Type B pancreatic cell (in vitro differentiated cells): ENCODE measurements around the gene NTN3. TPM values are rescaled to one million over a fixed set of nuclear protein-coding genes. Genes with fewer than 3 reads are reported as not detected.

ENCODE experiments used
- DNase-seq: peaks from one replicate; pipeline ENCODE4 v3.0.0; 2021; ENCODE audit warnings: mixed read lengths; ENCODE audit not compliant: unreplicated experiment; ENCODE audit errors: extremely low spot score
- H3K27ac Mint-ChIP-seq: 2 replicates; pipeline ENCODE4 v1.8.0; 2021; ENCODE audit warnings: mild to moderate bottlenecking, mixed read lengths
- H3K27me3 Mint-ChIP-seq: 2 replicates; pipeline ENCODE4 v1.8.0; 2021; ENCODE audit warnings: mixed read lengths
- H3K36me3 Mint-ChIP-seq: 2 replicates; pipeline ENCODE4 v1.8.0; 2021; ENCODE audit warnings: mixed read lengths
- H3K4me1 Mint-ChIP-seq: one replicate; pipeline ENCODE4 v1.8.0; 2021; ENCODE audit warnings: mixed read lengths; ENCODE audit not compliant: unreplicated experiment
- H3K4me3 Mint-ChIP-seq: 2 replicates; pipeline ENCODE4 v1.8.0; 2021; ENCODE audit warnings: mild to moderate bottlenecking, mixed read lengths
- H3K9me3 Mint-ChIP-seq: 2 replicates; pipeline ENCODE4 v1.8.0; 2021; ENCODE audit warnings: mixed read lengths
- CTCF ChIP-seq: fragments of 200-600 bp; sonication (generic); conservative IDR thresholded peaks from 2 replicates; pipeline ENCODE4 v1.5.0; 2021; ENCODE audit warnings: antibody characterized with exemption, mild to moderate bottlenecking
- total RNA-seq: library from RNA; stranded (reverse); gene quantifications from 2 replicates; pipeline ENCODE4 v1.2.1, GENCODE V29; 2021; ENCODE audit warnings: low replicate concordance

NTN3 gene
- total RNA-seq, 1 donor from 2014 or later: 4.5 TPM

GRCh38 chr16:2490190-2491105, 19.4 kb downstream of the NTN3 start:
- H3K36me3 Mint-ChIP-seq: no peaks in the 10 kb centered on the region
- no peak for DNase-seq
- no peak overlapping the region for H3K4me3 Mint-ChIP-seq
- no peak overlapping the region for H3K27ac Mint-ChIP-seq
- no peak for TF ChIP-seq CTCF
- H3K27me3 Mint-ChIP-seq: no peaks in the 10 kb centered on the region
- peaks cover 11% of the 10 kb centered on the region for H3K4me1 Mint-ChIP-seq
- H3K9me3 Mint-ChIP-seq: no peaks in the 10 kb centered on the region

- no peak overlapping the region for H3K27ac Mint-ChIP-seq
- peaks cover 8% of the 10 kb centered on the region for H3K4me1 Mint-ChIP-seq
- no peak for TF ChIP-seq CTCF
- no peaks in the 10 kb centered on the region for H3K9me3 Mint-ChIP-seq
- H3K4me3 Mint-ChIP-seq: no peak overlapping the region
- no peak for DNase-seq
- H3K36me3 Mint-ChIP-seq: no peaks in the 10 kb centered on the region
- H3K27me3 Mint-ChIP-seq: no peaks in the 10 kb centered on the region
These were observed 21.2 kb downstream of the NTN3 start for GRCh38 chr16:2492292-2492691.

GRCh38 chr16:2493605-2494004, 22.5 kb downstream of the NTN3 start:
- Mint-ChIP-seq H3K27me3 (no peaks in the 10 kb centered on the region), H3K36me3 (no peaks in the 10 kb centered on the region), H3K4me1 (peaks cover 10% of the 10 kb centered on the region), H3K9me3 (no peaks in the 10 kb centered on the region), H3K27ac (no peak overlapping the region), H3K4me3 (no peak overlapping the region)
- no peak for TF ChIP-seq CTCF
- no peak for DNase-seq

GRCh38 chr16:2494616-2495015, 23.5 kb downstream of the NTN3 start:
- H3K4me1 Mint-ChIP-seq: peaks cover 10% of the 10 kb centered on the region
- no peak for TF ChIP-seq CTCF
- H3K9me3 Mint-ChIP-seq: no peaks in the 10 kb centered on the region
- H3K27me3 Mint-ChIP-seq: no peaks in the 10 kb centered on the region
- H3K4me3 Mint-ChIP-seq: no peak overlapping the region
- H3K27ac Mint-ChIP-seq: no peak overlapping the region
- H3K36me3 Mint-ChIP-seq: no peaks in the 10 kb centered on the region
- no peak for DNase-seq

GRCh38 chr16:2495041-2495440, 23.9 kb downstream of the NTN3 start:
- Mint-ChIP-seq H3K4me3 (no peak overlapping the region), H3K27me3 (no peaks in the 10 kb centered on the region), H3K27ac (no peak overlapping the region), H3K9me3 (no peaks in the 10 kb centered on the region), H3K4me1 (peaks cover 10% of the 10 kb centered on the region), H3K36me3 (no peaks in the 10 kb centered on the region)
- no peak for DNase-seq
- no peak for TF ChIP-seq CTCF
